SK-N-DZ (cell line): Measurements from ENCODE around the gene HOXB2.
"Not testable (repeated sequence)": the region's sequence is repeated elsewhere in the genome, so short reads cannot be mapped to it uniquely, and the experiment has no call there.

Experiments used
- DNase-seq: peaks from one replicate; pipeline ENCODE4 v3.0.0-alpha.2; 2015; ENCODE audit warnings: low spot score

HOXB2 gene

DNA sequence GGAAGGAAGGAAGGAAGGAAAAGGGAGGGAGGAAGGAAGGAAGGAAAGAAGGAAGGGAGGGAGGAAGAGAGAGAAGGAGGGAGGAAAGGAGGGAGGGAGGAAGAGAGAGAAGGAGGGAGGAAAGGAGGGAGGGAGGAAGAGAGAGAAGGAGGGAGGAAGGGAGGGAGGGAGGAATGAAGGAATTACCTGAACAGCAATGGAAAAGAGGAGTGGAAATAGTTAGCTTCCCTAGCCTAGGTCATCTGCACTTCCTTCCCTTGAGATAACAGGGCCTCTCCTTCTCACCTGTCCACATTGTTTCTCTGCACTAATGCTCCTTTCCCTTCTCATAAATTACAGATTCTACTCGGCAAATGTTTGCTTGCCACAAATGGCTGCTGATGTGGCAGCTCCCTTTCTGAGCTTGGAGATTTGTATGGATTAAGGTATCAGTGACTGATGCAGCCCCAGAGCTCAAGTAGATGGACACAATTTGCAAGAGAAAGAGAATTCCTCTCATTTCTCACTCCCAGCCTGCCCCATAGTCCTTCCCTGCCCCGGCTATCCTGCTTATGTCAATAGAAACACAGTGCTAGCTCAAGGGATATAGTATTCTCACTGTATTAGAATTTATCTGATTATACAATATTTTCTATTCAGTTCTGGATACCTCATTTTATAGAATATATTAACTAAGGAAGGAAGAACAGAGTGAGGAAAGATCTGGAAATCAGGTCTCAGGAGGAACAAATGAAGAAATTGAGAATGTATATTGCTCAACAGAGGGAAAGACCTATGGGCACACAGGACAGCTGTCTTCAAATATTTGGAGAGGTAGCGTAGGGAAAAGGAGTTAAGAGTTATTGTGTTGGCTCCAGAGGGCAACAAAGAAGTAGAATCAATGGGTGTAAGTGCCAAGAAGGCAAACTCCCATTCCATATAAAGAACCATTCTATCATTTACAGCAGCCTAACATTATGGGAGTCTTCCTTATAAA, 28.7 kb downstream of the HOXB2 start:
- DNase-seq = no peak

DNA sequence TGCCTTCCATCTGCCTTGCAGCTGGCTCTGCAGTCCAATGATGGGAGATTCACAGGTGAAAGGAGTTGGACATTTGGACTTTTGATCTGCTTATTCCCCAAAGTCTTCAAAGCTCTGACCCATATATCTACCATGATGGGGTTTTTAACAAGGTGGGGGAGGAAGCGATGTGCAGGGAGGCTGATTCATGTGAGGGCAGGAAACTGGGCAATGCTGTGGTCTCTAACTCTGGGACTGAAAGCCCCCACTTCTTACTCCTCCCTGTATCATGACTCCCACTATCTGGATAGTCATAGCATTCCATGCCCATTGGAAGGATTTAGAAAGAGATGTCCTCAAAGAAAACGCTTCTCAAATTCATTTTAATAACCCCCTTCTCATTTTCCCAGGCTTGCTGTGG, 30.4 kb downstream of the HOXB2 start:
- DNase-seq = no peak

DNA sequence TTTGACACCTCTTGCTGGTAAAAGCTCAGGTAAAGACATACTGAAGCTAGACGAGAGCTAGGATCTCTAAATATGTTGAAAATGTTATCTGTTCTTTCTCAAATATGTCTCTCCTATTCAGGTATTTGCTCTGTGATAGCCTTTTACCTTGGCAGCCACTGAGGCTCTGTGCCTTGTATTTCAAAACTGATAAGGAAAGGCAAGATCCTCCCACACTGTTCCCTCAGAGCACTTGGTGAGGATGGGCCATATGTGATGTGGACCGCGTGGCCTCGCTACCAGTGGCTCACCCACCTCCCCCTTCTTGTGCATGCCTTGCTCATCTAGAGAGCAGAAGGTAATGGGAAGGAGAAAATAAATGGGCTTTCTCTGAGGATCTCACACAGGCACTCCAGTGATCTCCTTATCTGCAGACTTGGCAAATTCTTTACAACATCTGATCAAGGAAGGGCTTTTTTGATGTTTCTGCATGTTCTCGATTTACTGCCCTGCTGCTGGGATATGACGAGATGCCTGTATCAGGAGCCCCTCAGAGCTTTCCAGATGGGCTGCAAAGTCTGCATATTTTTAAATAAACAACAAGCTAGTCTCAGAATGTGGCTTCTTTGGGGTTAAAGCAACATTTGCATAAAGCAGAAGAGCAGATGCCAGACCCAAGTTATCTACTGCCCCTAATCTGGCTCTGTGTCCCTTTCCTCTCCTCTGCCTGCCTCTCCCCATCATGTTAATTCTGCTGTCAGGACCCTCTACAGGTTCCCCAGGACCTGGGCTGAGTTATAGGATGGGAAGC, 31.0 kb downstream of the HOXB2 start:
- no peak for DNase-seq

GRCh38 chr17:48513097-48513496, 31.8 kb downstream of the HOXB2 start:
- DNase-seq = no peak

- no peak for DNase-seq
Observed at GRCh38 chr17:48510761-48511604, 33.9 kb downstream of the HOXB2 start.

- DNase-seq = no peak
Observed at GRCh38 chr17:48510381-48510760, 34.5 kb downstream of the HOXB2 start.

DNA sequence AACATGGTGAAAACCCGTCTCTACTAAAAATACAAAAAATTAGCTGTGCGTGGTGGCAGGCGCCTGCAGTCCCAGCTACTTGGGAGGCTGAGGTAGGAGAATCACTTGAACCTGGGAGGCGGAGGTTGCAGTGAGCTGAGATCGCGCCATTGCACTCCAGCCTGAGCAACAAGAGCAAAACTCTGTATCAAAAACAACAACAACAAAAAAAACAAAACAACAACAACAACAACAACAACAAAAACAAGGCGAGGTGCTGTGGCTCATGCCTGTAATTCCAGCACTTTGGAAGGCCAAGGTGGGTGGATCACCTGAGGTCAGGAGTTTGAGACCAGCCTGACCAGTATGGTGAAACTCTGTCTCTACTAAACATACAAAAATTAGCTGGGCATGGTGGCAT, 35.2 kb downstream of the HOXB2 start:
- not testable (repeated sequence) for DNase-seq

GRCh38 chr17:48506246-48506645, 38.7 kb downstream of the HOXB2 start:
- DNase-seq = no peak

- no peak for DNase-seq
Observed at GRCh38 chr17:48505788-48506187, 39.1 kb downstream of the HOXB2 start.

- DNase-seq = no peak
Observed at GRCh38 chr17:48504953-48505352, 40.0 kb downstream of the HOXB2 start.

- DNase-seq = no peak
Observed at GRCh38 chr17:48503747-48504146, 41.2 kb downstream of the HOXB2 start.

- DNase-seq = no peak
Observed at GRCh38 chr17:48502901-48503300, 42.0 kb downstream of the HOXB2 start.

- DNase-seq = no peak
Observed at GRCh38 chr17:48502312-48502711, 42.6 kb downstream of the HOXB2 start.

GRCh38 chr17:48500435-48501426, 44.2 kb downstream of the HOXB2 start:
- DNase-seq = no peak

DNA sequence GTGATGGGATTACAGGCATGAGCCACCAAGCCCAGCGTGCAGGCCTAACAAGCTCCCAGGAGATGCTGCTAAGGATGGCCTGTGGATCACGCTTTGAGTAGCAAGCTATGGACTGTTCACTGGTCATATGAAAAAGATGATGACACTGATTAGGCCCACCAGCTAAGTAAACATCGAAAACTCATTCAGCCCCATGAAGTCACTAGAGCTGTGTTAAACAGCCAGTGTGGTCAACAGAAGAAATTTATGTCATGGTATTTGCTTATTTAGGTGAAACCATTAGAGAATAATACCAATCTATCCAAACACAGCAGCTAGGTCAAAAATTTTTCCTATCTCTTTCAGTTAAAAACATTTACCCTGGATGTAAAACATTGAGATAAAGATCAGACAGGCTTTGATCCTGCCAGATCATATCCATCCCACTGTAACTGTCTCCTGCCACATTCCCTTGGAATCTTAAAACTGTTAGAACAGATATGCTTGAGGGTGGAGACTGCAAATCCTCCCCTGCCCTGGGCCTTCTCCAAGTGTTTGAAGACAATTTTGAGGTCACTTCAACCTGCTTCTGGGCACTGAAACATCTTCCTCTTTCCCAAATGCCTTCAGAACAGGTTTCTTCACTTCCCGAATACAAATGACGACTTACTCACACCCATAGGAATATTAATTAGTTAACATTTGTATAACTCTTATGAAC, 45.0 kb downstream of the HOXB2 start:
- no peak for DNase-seq

GRCh38 chr17:48499248-48499647, 45.7 kb downstream of the HOXB2 start:
- no peak for DNase-seq

- DNase-seq = no peak
Observed at GRCh38 chr17:48498164-48498850, 46.6 kb downstream of the HOXB2 start.

DNA sequence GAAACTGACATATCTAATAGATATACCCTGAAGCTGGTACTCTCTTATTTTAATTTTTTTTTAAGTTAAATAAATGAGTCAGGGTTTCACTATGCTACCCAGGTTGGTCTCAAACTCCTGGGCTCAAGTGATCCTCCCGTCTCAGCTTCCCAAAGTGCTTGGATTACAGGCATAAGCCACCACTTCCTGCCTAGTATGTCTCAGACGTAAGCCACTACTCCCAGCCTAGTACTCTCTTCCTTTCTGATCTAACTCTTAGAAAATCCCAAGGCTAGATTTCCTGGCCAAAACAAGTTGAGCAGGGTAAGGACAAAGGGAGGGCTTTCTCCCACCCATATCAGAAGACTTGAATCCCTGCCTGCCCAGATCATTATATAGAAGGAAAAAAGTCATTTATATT, 47.8 kb downstream of the HOXB2 start:
- no peak for DNase-seq

DNA sequence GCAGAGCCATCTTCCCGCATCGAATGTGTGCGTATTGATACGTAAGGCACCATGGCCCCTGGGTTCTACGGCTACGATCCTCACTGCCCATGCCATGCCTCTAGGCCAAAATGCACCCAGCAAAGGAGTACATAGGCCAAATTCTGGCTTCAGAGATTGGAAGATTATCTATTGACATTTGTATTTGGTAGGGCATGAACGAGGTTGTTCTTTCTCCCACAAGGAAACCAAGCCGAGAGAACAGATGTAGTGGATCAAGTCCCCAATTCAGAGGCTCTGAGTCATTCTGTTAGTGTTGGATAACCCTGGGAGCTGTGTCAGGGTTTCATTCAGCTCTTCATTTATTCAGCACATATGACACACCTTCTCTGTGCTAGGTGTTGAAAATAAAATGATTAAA, 50.6 kb downstream of the HOXB2 start:
- no peak for DNase-seq
